H1 (cell line): ENCODE measurements around the gene USP17L19. TPM values are rescaled to one million over a fixed set of nuclear protein-coding genes. Genes with fewer than 3 reads are reported as not detected.
"Not testable (repeated sequence)": the region's sequence is repeated elsewhere in the genome, so short reads cannot be mapped to it uniquely, and the experiment has no call there.

Experiments used
- CTCF ChIA-PET: fragments of 300-600 bp; sonication (Branson Sonifier 250); formaldehyde crosslinking; loops from one replicate; lab custom pipeline; 2021; ENCODE audit not compliant: partially characterized antibody; lab: Charles Lee
- POLR2A ChIA-PET: fragments of 300-600 bp; sonication (Branson Sonifier 250); formaldehyde crosslinking; loops from one replicate; lab custom pipeline; 2021; ENCODE audit warnings: inconsistent platforms; ENCODE audit not compliant: partially characterized antibody; lab: Charles Lee
- DNase-seq, 2 experiments: peaks; one replicate each; pipeline versions ENCODE4 v3.0.0 to v3.0.0-alpha.2; 2010 to 2022; ENCODE audit warnings: low spot score in 2 of 2, low read depth in 1 of 2, mixed read lengths in 1 of 2
- FAIRE-seq: peaks from 2 replicates; lab custom pipeline; 2011; peaks lifted over from hg19 to GRCh38; lab: Jason Lieb, UNC
- H2AFZ ChIP-seq: 2 replicates; pipeline ENCODE4 v1.8.1; 2012; ENCODE audit warnings: low read length, inconsistent platforms
- H2AK5ac ChIP-seq: 2 replicates; pipeline ENCODE4 v1.6.1; 2013; ENCODE audit warnings: low read depth, low read length
- H2BK120ac ChIP-seq: replicated peaks from 2 replicates; pipeline ENCODE3; 2013; ENCODE audit warnings: low read depth, low read length, inconsistent platforms
- H2BK12ac ChIP-seq: 2 replicates; pipeline ENCODE4 v1.6.1; 2013; ENCODE audit warnings: low read depth, low read length
- H2BK15ac ChIP-seq: 2 replicates; pipeline ENCODE4 v1.6.1; 2013; ENCODE audit warnings: low read length
- H2BK20ac ChIP-seq: 2 replicates; pipeline ENCODE4 v1.6.1; 2013; ENCODE audit warnings: low read length
- H2BK5ac ChIP-seq: 2 replicates; pipeline ENCODE4 v1.6.1; 2013; ENCODE audit warnings: low read depth, low read length
- H3K14ac ChIP-seq: 2 replicates; pipeline ENCODE4 v1.6.1; 2013; ENCODE audit warnings: inconsistent platforms; ENCODE audit not compliant: insufficient read length
- H3K18ac ChIP-seq: 2 replicates; pipeline ENCODE4 v1.6.1; 2013; ENCODE audit warnings: low read length; ENCODE audit errors: extremely low read depth
- H3K23ac ChIP-seq: 2 replicates; pipeline ENCODE4 v1.6.1; 2013; ENCODE audit warnings: inconsistent platforms; ENCODE audit not compliant: insufficient read length
- H3K23me2 ChIP-seq: 2 replicates; pipeline ENCODE4 v1.6.1; 2013; ENCODE audit warnings: low read depth, low read length
- H3K27ac ChIP-seq: 2 replicates; pipeline ENCODE4 v1.6.1; 2011; ENCODE audit warnings: low read depth, low read length, inconsistent platforms
- H3K27me3 ChIP-seq, 4 experiments: replicated peaks in 1 of 4; 1 replicate in 1 of 4; 2 replicates in 3 of 4; pipeline versions ENCODE4 v1.6.1 to v1.8.1; 2011 to 2013; ENCODE audit warnings: low read length in 3 of 4, mild to moderate bottlenecking in 3 of 4, inconsistent platforms in 2 of 4, mixed read lengths in 2 of 4, moderate library complexity in 1 of 4; ENCODE audit not compliant: control insufficient read depth in 3 of 4, insufficient read depth in 3 of 4; ENCODE audit errors: extremely low read depth in 1 of 4
- H3K36me3 ChIP-seq, 4 experiments: 2 replicates each; pipeline versions ENCODE4 v1.6.1 to v1.8.1; 2011 to 2013; ENCODE audit warnings: mild to moderate bottlenecking in 4 of 4, low read length in 3 of 4, moderate library complexity in 2 of 4, control low read depth in 1 of 4, inconsistent platforms in 1 of 4; ENCODE audit not compliant: insufficient read depth in 4 of 4, control insufficient read depth in 2 of 4
- H3K4ac ChIP-seq: replicated peaks from 2 replicates; pipeline ENCODE3; 2013; ENCODE audit warnings: low read length, low read depth, mixed read lengths, inconsistent platforms; ENCODE audit not compliant: insufficient read length
- H3K4me1 ChIP-seq, 4 experiments: replicated peaks in 1 of 4; 1 replicate in 1 of 4; 2 replicates in 3 of 4; pipeline versions ENCODE4 v1.6.1 to v1.8.1; 2011 to 2013; ENCODE audit warnings: low read length in 3 of 4, inconsistent platforms in 2 of 4, mixed read lengths in 1 of 4; ENCODE audit not compliant: insufficient read depth in 4 of 4, control insufficient read depth in 3 of 4
- H3K4me2 ChIP-seq, 2 experiments: 2 replicates each; pipeline versions ENCODE4 v1.6.1 to v1.8.1; 2011 to 2013; ENCODE audit warnings: low read depth in 2 of 2, low read length in 2 of 2, control low read depth in 1 of 2, inconsistent platforms in 1 of 2, mild to moderate bottlenecking in 1 of 2; ENCODE audit not compliant: insufficient read depth in 1 of 2
- H3K4me3 ChIP-seq, 4 experiments: fragments of 200-600, 300-600 bp in 1 of 4; sonication (generic), shearing (Covaris generic), sonication (Bioruptor Twin) in 1 of 4; 2 replicates each; pipeline versions ENCODE4 v1.5.1 to v1.8.1; 2011 to 2016; ENCODE audit warnings: low read length in 4 of 4, low read depth in 3 of 4, control low read depth in 2 of 4, inconsistent platforms in 2 of 4, mild to moderate bottlenecking in 2 of 4, mixed read lengths in 1 of 4, moderate library complexity in 1 of 4; ENCODE audit not compliant: insufficient read depth in 2 of 4; ENCODE audit errors: extremely low read depth in 1 of 4
- H3K56ac ChIP-seq: replicated peaks from 2 replicates; pipeline ENCODE3; 2013; ENCODE audit warnings: low read depth, mild to moderate bottlenecking, mixed read lengths, low read length, inconsistent platforms; ENCODE audit not compliant: insufficient read length
- H3K79me1 ChIP-seq: 2 replicates; pipeline ENCODE4 v1.6.1; 2013; ENCODE audit warnings: low read depth, low read length, control low read depth
- H3K79me2 ChIP-seq, 2 experiments: 2 replicates each; pipeline versions ENCODE4 v1.6.1 to v1.8.1; 2012 to 2013; ENCODE audit warnings: low read length in 2 of 2, mild to moderate bottlenecking in 2 of 2, inconsistent platforms in 1 of 2; ENCODE audit not compliant: insufficient read depth in 2 of 2, control insufficient read depth in 1 of 2
- H3K9ac ChIP-seq, 4 experiments: replicated peaks in 1 of 4; 1 replicate in 1 of 4; 2 replicates in 3 of 4; pipeline versions ENCODE4 v1.6.1 to v1.8.1; 2011 to 2013; ENCODE audit warnings: low read depth in 3 of 4, low read length in 3 of 4, control low read depth in 2 of 4, mild to moderate bottlenecking in 2 of 4, moderate library complexity in 2 of 4, inconsistent platforms in 1 of 4; ENCODE audit errors: extremely low read depth in 1 of 4
- H3K9me3 ChIP-seq, 2 experiments: 2 replicates each; pipeline versions ENCODE4 v1.6.1 to v1.8.1; 2012 to 2013; ENCODE audit warnings: mild to moderate bottlenecking in 2 of 2, moderate library complexity in 2 of 2, control low read depth in 1 of 2, inconsistent platforms in 1 of 2, low read depth in 1 of 2, low read length in 1 of 2, mixed read lengths in 1 of 2; ENCODE audit not compliant: insufficient read depth in 2 of 2
- H4K20me1 ChIP-seq, 2 experiments: replicated peaks in 1 of 2; 2 replicates each; pipeline versions ENCODE3 to v1.8.1; 2011 to 2013; ENCODE audit warnings: inconsistent platforms in 2 of 2, low read length in 2 of 2, mild to moderate bottlenecking in 1 of 2; ENCODE audit not compliant: insufficient read depth in 2 of 2, control insufficient read depth in 1 of 2
- H4K5ac ChIP-seq: 2 replicates; pipeline ENCODE4 v1.6.1; 2013; ENCODE audit warnings: low read length, low read depth, mixed read lengths, inconsistent platforms; ENCODE audit not compliant: insufficient read length
- H4K8ac ChIP-seq: 2 replicates; pipeline ENCODE4 v1.8.0; 2013; ENCODE audit warnings: mild to moderate bottlenecking, moderate library complexity, low read length, inconsistent platforms; ENCODE audit not compliant: insufficient read depth; ENCODE audit errors: extremely low read depth
- H4K91ac ChIP-seq: replicated peaks from 2 replicates; pipeline ENCODE3; 2013; ENCODE audit warnings: low read length, mixed read lengths, inconsistent platforms; ENCODE audit not compliant: insufficient read length
- WGBS, 2 experiments: shearing (Covaris generic) in 1 of 2; methylation state at CpG; one replicate each; pipeline versions ENCODE4 v1.1.6 to v1.1.7; 2013 to 2015; ENCODE audit warnings: low lambda C conversion rate in 2 of 2, mixed read lengths in 2 of 2, inconsistent platforms in 1 of 2, low coverage in 1 of 2, missing lambda C conversion rate in 1 of 2; ENCODE audit not compliant: insufficient replicate concordance in 2 of 2, insufficient coverage in 1 of 2, insufficient read length in 1 of 2; ENCODE audit errors: extremely low coverage in 1 of 2, missing lambda C conversion rate in 1 of 2; 5-methylcytosine and 5-hydroxymethylcytosine counted together
- polyA plus RNA-seq, 7 experiments: library from polyadenylated mRNA; depleted of rRNA in 3 of 7; stranded (reverse) in 5 of 7; unstranded in 2 of 7; fragments of >200 nt in 5 of 7; fragments of 200-250 nt in 2 of 7; gene quantifications; 1 replicate in 5 of 7; 2 replicates in 1 of 7; 4 replicates in 1 of 7; pipeline versions ENCODE4 v1.2.1 to v1.2.3, GENCODE V29; 2011 to 2013; ENCODE audit warnings: missing spikeins in 2 of 7, mixed read lengths in 2 of 7
- total RNA-seq: library from RNA; stranded (reverse); fragmentation: NEBNext Ultra II Directional; extraction: Animal tissue kit (Norgen Biotek cat#: 25700); gene quantifications from 2 replicates; pipeline ENCODE4 v1.2.1, GENCODE V29; 2021

The USP17L19 gene
- total and polyA plus RNA-seq, 2 of the 8 experiments (the other 6 are each of a cell fraction or from before 2014, with no cell fraction given), result not detected

DNA sequence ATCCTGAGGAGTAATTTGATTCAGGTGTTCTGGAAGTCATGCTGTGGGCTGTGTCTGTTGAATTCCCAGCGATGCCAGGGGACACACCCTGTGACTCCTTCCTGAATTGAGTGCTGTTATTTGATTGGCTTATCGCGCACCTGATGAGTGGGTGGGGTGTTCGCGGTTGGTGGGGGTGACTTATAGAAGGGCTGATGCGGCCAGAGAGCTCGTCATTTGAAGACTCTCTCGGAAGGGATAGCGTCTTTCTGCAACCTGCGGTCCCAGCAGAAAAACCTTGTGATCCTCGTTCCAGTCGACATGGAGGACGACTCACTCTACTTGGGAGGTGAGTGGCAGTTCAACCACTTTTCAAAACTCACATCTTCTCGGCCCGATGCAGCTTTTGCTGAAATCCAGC is 14.1 kb downstream of the USP17L19 start, which contains the start of gene USP17L22:
TSS of gene USP17L22 (plus strand) at position 301 of the 400 bp plus-strand sequence. CDS start at position 301, 0 bp downstream.
- H3K4me1 ChIP-seq, H4K20me1 ChIP-seq, H4K5ac ChIP-seq, H3K27me3 ChIP-seq, H3K4me3 ChIP-seq, H2BK5ac ChIP-seq, H3K23me2 ChIP-seq, H2BK12ac ChIP-seq, H2AK5ac ChIP-seq, H3K56ac ChIP-seq, H3K27ac ChIP-seq, H3K36me3 ChIP-seq, POLR2A ChIA-PET, H2AFZ ChIP-seq, H3K79me1 ChIP-seq, H3K14ac ChIP-seq, H3K4ac ChIP-seq, H4K8ac ChIP-seq, H2BK15ac ChIP-seq, H3K9me3 ChIP-seq, H2BK120ac ChIP-seq, H4K91ac ChIP-seq, H3K18ac ChIP-seq, CTCF ChIA-PET, H3K79me2 ChIP-seq, FAIRE-seq, H3K9ac ChIP-seq, H3K4me2 ChIP-seq, DNase-seq, H3K23ac ChIP-seq, H2BK20ac ChIP-seq: not testable (repeated sequence)
- no CpG with 5 or more reads among the region's 15 CpGs for WGBS, 2 experiments

DNA sequence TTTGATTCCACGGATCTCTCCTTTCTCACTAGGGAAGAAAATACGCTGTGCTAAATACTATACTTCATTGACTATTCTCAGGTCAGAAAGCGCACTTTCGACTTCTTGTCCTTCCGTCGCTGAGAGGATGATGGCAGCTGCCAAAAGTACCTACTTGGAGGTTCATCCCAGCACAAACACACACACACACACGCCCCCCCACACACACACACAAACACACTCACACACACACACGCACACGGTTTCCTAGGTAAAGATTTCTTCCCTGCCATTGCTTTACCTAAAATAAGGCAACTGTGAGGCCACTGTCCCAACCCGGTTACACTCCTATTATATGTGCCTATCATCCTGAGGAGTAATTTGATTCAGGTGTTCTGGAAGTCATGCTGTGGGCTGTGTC is 18.5 kb downstream of the USP17L19 start:
- H3K27ac ChIP-seq, H2BK15ac ChIP-seq, H3K9me3 ChIP-seq, DNase-seq, H3K56ac ChIP-seq, H4K20me1 ChIP-seq, H3K4me1 ChIP-seq, H2BK20ac ChIP-seq, H3K27me3 ChIP-seq, H4K8ac ChIP-seq, H3K4me3 ChIP-seq, H4K5ac ChIP-seq, H2BK120ac ChIP-seq, H2AK5ac ChIP-seq, H2BK12ac ChIP-seq, POLR2A ChIA-PET, H3K4me2 ChIP-seq, FAIRE-seq, H3K79me2 ChIP-seq, H3K23ac ChIP-seq, H3K14ac ChIP-seq, H3K79me1 ChIP-seq, H3K9ac ChIP-seq, H3K36me3 ChIP-seq, H3K23me2 ChIP-seq, CTCF ChIA-PET, H2AFZ ChIP-seq, H3K18ac ChIP-seq, H4K91ac ChIP-seq, H2BK5ac ChIP-seq, H3K4ac ChIP-seq: not testable (repeated sequence)
- WGBS, 2 experiments, result 87% methylated on average over 8 of the region's 10 CpGs; no CpG with 5 or more reads in 1 of the 2 experiments
